HG03354 (cell line): Measurements from ENCODE around the gene G3BP2.

ENCODE experiments used
- ATAC-seq: cut with Tn5 transposase; IDR thresholded peaks from one replicate; pipeline ENCODE4 v1.9.1; 2021; ENCODE audit warnings: mild to moderate bottlenecking; ENCODE audit not compliant: unreplicated experiment, poor library complexity, severe bottlenecking

Gene G3BP2

DNA sequence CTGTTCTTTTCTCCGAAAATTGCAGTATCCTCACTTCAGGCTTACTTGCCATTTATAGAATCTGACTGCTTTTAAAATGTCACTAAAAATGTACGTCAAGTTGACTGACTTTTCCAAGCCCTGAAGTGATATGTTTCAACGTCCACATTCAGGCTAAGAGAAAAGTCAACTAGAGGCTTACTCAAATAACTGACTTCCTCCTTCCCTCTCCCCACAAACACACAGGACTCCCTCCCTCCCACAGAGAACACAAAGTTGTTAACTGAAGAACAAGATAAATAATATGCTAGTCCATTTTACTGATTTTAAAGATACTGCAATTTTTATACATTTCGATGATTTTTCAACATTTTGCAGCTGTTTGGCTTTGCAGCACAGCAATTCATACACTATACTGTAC lies 29.1 kb downstream of the G3BP2 start:
- ATAC-seq: no peak

DNA sequence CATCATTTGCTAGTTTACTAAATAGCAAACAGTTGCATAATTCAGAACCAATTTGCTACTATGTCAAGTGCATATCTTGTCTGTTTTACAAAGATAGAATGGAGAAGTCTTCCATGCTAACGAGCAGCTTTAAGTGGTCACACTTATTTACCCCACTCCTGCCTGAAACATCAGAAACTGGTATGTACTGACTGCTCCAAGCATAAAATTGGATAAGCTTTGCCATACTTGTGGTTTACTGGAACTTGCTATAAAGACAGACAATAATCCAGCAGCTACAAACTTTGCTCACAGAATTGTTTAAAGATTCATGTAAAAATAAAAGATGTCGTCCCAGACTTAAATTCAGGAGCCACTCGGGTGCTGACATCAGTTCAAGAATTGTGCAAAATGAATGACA lies 29.6 kb downstream of the G3BP2 start:
- no peak for ATAC-seq

DNA sequence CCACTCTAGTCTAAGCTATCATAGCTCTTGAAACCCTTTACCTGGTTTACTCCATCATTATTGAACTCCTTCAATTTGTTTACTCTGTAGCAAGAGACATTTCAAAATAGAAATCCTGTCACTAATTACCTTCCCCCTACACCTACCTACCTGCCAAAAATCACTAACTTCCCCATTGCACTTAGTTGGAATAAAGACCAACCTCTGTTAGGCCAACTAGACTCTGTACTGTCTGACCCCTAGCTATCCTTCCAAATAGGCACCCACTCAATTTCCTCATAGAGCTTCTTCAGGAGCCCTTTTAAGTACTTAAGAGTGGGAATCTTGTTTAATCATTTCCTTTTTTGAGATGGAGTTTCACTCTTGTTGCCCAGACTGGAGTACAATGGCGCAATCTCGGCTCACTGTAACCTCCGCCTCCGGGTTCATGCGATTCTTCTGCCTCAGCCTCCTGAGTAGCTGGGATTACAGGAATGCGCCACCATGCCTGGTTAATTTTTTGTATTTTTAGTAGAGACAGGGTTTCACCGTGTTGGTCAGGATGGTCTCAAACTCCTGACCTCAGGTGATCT lies 34.0 kb downstream of the G3BP2 start:
- ATAC-seq: no peak

DNA sequence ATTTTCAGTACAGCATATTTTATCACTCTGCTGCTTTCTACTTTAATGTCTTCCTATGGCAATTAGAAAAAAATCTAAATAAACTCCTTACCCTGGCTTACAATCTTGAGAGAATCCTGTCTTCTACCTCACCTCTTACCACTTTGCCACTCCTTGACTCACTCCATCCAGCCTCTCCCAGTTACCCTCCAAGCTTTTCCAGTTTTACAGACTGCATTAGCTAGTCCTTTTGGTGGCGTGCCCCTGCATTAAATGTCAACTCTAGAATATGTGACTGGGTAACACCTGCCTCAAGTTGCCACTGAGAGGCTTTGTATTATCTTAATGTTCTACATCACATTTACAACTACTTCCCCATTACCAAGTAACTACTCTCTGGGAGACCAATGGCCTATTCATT lies 35.4 kb downstream of the G3BP2 start:
- ATAC-seq: no peak

DNA sequence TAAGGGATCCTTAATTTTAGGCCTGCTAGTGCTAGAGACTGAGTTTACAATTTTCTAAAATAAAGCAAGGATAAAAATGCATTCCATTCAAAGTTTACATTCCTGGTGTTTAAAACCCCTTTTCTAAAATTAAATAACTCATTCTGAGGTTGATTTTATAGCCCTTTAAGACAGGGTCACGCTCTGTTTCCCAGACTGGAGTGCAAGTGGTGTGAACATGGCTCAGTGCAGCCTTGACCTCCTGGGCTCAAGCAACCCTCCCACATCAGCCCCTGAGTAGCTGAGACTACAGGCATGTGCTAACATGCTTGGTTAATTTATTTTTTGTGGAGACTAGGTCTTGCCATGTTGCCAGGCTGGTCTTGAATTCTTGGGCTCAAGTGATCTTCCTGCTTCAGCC lies 36.0 kb downstream of the G3BP2 start:
- no peak for ATAC-seq

DNA sequence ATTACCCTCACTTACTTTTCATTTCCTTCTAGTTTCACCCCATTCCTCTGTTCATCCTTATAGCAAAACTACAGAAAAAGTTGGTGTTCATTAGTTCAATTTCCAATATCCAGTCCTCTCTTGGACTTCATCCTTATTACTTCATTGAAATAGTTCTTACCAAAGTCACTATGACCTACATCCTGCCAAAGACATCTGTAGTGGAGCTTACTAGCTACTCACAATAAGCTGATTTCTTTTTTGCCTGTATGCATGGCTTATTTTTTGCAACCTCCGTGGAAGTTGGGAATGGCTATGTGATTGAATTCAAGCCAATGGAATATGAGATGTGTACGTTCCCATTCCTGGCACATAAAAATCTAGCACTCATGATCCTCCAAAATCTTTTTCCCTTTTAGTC lies 38.3 kb downstream of the G3BP2 start:
- no peak for ATAC-seq

DNA sequence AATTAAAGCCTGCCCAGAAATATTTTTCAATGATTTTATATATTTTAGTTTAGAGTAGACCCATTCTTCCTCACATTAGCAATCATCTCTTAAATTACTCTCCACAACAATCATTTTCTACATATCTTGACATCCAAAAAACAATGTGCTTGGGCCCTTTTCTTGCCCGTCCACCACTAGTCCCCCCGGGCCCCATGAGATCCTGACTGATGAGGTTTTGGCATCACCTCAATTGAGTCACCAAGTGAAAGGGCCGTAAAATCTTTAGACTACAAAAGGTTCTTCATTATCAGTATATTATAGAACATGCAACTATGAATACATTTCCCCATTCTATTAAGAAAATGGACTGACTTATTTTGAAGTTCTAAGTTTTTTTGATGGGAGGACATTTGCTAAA lies 38.9 kb downstream of the G3BP2 start:
- ATAC-seq: no peak

DNA sequence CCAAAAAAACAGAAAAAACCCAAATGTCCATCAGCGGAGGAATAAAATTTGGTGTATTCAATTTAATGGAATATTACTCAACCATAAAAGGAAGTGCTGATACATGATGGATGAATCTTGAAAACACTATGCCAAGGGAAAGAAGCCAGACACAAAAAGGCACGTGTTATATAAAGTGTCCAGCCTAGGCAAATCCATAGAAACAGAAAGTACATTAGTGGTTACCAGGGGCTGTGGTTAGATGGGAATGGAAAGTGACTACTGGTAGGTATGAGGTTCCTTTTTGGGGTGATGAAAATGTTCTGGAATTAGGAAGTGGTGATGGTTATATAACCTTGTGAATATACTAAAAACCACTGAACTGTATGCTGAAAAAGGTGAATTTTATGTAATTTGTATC lies 39.4 kb downstream of the G3BP2 start:
- ATAC-seq: no peak

DNA sequence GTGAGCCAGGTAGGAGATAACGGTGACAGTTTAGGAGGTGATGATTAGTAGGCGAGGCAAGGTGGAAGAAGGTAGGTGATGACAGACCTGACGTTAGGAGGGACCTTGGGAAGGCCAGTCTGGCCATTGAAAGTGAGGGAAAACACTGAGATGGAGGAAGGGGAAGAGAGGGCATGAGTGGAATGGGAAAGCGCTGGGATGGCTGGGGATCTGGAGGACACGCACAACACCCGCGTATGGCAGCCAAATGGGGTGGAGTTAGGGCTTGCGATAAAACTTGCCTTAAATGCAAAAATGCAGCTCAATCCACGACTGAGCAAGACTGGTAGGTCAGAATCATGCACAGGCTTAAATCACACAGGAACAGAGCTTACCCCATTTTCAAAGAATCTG lies 42.3 kb downstream of the G3BP2 start:
- no peak for ATAC-seq

DNA sequence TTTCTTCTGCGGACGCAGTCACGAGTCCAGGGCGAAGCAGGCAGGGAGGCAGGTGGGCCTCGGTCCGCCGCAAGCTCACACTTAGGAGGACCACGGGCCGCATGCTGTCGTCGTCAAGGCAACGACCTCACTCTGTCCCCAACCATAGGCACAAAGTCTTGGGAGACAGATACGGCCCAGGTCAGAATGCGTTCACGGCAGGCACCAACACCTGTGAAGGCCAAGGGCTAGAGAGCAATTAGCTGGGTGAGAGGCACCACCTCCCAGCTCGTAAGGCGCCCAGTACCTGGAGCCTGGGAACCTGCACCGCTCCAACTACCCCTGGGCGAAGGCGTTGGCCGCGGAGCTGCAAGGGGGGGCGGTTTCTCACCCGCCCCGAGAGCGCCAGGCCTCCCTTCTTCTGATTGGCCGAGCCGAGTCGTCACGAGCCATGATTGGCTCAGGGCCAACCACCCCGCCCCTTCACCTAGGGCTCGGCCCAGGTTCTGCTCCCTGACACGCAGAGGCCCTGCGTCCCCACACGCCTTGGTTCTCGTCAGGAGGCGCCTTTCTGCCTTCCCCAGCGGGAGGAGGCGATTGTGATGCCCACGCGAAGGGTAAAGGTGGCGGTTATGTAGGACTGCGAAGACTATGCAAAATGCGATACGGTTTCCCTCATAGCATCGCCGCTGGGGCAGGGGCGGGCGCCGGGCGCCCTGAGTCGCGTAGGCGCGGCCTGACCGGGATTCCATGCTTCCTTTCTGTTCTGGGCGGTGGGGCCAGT lies 42.9 kb downstream of the G3BP2 start, which contains the start of gene CDKL2:
TSS of gene CDKL2 (minus strand) at position 355 of the 763 bp plus-strand sequence. CDS start 4,540 bp downstream, outside the sequence.
- ATAC-seq: peak; percentile 98

DNA sequence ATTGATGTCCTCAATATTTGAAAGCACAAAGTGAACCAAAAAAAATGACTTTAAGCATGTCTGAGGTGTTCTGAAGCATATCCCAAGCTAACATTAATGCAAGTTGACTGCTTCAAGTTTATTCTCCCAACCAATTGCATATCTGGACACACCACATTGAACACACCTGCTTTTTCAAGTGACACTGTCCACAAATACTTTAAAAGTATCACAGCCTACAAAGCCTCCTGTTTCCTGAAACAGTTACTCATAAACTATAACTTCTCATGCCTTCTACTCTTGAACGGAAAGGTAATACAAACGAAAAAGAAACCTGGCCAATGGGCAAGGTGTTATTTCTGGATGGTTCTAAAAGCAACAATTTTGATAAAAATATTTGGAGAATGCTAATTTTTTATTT lies 44.0 kb downstream of the G3BP2 start:
- ATAC-seq: no peak

DNA sequence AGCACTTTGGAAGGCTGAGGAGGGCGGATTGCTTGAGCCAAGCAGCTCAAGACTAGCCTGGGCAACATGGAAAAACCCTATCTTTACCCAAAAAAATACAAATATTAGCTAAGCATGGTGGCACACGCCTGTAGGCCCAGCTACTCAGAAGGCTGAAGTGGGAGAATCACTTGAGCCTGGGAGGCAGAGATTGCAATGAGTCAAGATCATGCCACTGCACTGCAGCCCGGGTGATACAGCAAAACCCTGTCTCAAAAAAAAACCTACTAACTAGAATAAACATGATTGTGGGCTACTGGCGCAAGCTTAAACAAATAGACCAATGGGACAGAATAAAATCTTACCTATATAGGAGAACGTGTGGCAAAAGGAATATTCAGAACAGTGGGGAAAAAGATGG lies 50.2 kb downstream of the G3BP2 start:
- no peak for ATAC-seq

DNA sequence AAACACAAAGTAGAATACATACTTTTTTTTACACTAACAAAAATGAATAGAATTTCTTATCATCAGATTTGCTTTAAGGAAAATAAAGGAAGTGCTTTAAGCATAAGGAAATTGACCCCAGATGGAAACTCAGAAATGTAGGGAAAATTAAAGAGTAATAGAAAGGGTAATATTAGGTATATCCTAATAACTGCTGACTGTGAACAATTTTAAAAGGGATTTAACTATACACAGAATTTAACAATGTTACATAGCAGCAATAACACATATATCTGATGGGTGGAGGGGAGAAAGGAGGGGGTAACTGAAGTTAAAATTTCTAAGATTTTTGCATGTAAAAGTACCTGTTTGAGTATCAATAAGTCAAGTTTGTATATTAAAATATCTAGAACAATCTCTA lies 51.5 kb downstream of the G3BP2 start:
- ATAC-seq: no peak

DNA sequence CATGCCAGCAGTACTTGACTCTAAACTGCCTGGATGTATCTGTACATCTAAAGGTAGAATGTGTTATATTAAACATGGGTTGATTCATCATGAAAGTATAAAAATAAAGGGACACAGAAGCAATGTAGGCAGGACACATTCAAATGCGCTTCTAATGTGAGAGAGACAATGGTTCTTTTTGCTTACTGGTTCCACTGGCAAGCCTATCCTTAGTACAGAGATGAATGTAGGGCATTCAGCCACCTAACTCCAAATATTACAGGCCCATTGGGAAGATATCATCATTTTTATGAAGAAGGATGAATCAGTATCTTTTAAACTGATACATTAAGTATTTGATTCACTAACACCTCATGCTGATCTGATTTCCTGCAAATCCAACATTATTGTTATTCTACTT lies 60.9 kb downstream of the G3BP2 start:
- no peak for ATAC-seq

DNA sequence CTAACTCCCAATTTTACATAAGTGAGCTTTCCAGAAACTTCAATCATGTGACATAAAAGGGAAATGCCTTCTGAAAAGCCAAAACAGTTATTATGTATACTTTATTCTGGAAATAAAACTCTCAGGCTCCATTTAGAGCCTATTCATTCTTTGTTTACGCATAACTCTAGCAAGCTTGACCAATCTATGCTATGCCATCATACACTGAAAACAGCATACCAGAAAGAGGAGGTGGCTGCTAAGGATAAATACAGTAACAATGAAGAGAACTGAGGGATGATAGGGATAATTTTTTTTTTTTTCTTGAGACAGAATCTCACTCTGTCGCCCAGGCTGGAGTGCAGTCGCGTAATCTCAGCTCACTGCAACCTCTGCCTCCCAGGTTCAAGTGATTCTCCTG lies 67.3 kb downstream of the G3BP2 start:
- ATAC-seq: no peak

DNA sequence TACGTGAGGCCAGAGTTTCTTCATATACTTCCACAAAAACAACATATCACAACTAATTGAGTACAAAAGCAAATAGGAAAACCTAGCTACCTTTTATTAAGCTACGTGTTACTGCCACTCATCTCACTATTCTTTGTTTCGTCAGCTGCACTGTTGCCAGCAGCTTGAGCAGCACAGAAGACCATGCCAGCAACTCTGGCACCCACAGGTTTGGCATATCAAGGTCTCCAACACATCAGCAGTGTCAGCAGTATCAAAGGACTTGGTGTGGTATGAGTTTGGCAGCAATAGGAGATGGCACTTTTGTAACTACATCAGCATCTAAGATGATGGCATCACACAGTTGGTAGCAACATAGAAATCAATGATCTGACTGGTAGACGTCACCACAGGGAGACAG lies 73.6 kb downstream of the G3BP2 start:
- ATAC-seq: no peak

DNA sequence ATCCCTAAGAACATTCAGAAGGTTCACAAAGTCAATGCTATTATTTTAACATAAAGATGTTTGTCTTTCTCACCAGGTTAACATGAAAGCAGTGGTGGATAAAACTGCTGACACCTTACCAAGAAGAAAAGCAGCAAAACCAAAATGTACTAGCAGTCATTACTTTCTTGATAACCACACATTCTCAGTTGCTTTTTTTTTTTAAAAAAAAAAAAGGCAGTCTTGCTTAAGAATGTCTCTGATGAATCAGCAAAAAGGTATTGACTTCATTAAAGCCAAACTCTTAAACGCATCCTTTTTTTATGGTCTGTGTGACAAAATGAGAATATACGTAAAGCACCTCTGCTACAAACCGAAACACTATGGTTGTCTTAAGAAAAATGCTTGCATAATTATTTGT lies 74.8 kb downstream of the G3BP2 start:
- no peak for ATAC-seq

DNA sequence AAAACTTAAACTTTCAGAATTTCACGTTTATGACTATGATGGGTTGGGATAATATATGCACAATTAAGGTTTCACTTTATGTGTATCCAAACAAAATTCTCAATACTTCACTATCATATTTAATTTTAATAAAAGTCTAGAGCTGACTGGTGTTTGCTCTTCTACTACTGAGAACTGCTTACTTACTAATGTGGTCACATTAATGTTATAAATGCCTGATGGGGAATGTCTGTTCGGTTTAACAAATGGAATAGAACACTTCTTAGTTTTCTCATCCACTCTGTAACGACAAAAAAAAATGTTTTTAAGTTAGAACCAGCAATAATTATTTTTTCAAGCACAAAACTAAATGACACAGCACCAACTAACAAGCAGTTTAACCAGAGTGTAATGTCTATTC lies 77.2 kb downstream of the G3BP2 start:
- ATAC-seq: no peak

DNA sequence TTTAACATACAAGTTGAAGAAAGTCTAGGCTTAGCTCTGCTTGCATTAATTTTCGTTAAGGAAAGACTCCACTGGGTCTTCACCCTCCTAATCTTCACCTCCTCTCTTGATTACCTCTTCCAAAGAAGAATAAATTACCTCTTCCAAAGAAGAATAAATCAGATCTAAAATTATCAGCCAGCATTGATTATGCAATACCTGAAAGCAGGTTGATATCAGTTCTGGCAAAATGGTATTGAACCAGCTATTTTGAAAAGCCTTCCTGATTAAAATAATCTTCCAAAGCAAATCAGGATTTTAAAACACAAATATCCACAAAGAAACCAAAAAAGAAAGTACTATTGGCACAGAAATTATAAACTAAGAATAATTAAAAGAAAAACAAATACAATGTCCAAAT lies 79.8 kb downstream of the G3BP2 start:
- ATAC-seq: no peak
